GM19467 (cell line): ENCODE data around the gene MZT1.

Source experiments
- ATAC-seq: cut with Tn5 transposase; IDR thresholded peaks from one replicate; pipeline ENCODE4 v1.9.1; 2021; ENCODE audit warnings: mild to moderate bottlenecking, moderate library complexity; ENCODE audit not compliant: unreplicated experiment

Gene MZT1

DNA sequence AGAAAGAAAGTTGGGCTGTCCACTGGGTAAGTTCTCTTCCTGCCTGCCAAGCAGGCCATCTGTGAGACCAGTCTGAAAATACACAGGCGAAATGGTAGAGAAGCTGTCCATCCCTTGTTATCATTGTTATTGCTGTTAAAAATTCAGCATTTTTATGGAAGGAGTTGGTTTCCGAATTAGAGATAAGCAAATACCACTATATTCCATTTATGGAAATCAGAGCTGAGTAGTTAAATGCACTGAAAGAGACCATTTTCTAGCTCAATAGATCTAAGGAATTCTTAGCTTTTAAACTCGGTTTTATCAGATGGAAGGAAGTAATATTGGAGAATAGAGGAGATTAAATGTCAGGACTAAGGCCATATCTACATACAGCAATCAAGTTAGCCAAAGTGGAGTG lies 40.7 kb downstream of the MZT1 start:
- no peak for ATAC-seq

DNA sequence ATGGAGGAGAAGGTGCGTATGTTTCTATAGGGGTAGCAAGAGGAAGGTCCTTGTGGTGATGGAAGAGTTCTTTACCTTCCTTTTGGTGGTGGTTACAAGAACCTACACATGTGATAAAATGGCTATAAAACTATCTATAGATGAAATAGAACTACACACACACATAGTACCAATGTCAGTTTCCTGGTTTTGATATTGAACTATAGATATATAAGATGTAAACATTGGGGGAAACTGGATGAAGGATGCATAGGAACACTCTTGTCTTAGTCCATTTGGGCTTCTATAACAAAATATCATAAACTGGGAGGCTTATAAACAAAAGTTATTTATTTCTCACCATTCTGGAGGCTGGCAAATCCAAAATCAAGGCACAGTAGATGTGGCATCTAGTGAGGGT lies 47.1 kb downstream of the MZT1 start:
- no peak for ATAC-seq

DNA sequence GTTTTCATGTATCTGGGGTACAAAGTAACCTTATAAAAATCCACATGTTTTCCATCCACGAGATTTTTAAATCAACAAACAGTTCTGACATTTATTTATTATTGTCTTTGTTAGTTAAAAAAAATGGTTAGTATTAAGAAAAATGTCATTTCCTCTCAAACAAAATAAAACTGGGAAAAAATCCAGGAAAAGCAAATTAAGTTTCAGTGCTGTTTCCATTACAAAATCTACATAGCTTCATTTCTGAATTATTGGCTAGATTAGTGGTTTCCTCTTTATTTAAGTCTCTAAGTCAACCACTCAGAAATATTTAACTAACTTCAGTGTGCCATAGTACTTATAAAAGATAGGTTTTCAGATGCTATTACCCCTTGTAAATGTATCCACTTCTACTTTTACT lies 49.1 kb downstream of the MZT1 start:
- no peak for ATAC-seq

DNA sequence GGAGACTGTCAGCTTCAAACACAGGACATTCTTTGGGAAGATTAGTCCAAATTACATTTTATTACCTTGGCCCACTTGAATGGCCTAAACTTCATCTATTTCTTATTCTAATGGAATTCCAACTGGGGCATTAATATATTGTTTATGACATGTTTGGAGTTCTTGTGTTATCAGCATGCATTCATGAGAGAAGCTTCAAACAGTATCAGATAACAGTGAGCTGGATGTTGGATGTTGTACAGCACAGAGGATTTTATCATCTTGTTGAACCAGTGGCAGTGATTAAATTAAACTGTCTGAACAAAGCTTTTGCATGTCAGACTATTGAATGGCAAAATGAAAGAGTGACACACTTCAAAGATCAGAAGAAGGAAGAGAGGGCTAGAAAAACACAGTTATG lies 50.0 kb downstream of the MZT1 start:
- ATAC-seq = no peak

- no peak for ATAC-seq
Observed at GRCh38 chr13:72666391-72666790, 61.0 kb downstream of the MZT1 start.

DNA sequence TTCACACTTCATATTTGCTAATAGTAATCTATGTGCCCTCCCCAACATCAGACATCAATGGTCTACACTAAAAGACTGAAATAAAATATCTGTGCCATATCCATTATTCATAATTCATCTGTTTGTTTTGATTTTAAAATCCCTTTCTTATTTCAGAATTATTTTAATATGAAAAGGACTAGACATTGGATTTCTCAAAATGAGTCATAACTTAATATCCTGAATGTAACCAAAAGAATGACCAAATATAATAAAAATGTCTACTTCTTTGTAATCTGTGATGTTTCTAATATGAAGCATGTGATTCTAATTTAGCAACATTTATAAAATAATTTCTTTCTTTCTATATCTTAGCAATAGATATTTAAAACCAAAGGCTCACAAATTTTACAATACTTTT lies 64.9 kb downstream of the MZT1 start:
- ATAC-seq = no peak
